Hindlimb muscle (tissue), 1 donor: ENCODE data around the gene CLK4. TPM values are rescaled to one million over a fixed set of nuclear protein-coding genes. Genes with fewer than 3 reads are reported as not detected.

Experiments used
- DNase-seq: peaks from one replicate; pipeline ENCODE4 v3.0.0-alpha.2; 2013
- polyA plus RNA-seq: library from polyadenylated mRNA; unstranded; fragments of 120-200 nt; gene quantifications from one replicate; pipeline ENCODE4 v1.2.1, GENCODE V29; 2013; ENCODE audit not compliant: insufficient read length

The CLK4 gene
- polyA plus RNA-seq, 1 donor, result 35.4 TPM

DNA sequence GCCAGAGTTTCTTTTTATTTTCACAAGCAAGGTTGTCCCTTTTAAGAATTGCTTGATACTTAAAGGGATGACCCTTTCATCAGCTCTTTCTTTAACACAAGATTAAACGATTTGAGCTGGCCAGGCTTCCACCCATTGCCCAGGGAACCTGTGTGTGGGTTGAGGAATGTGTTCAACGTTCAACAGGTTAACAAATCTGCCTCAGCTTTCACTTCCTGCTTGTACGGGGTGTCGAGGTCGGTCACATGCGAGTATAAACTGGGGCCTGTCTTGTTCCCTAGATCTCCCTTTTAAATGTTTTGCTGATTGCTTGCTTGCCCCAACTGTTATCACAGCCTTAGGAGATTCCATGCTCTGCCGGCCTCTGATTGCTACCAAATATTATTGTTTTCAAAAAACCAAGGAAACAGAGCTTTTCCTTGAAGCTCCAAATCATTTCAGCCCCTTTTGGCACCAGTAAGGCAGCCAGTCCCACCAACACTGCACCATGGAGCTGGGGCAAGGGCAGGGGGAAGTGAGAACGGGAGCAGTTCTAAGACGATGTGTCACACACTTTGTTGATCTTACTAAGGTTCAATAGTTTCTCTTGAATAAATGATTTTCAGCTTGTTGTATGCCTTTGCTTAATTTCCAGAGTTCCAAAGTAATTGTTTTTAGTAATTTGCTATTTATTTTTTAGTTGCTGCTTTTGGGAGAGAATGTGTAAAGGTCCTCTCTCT lies 10.7 kb upstream of the CLK4 start:
- no peak for DNase-seq

- no peak for DNase-seq
These were observed 5.4 kb upstream of the CLK4 start for GRCh38 chr5:178632285-178632684.

DNA sequence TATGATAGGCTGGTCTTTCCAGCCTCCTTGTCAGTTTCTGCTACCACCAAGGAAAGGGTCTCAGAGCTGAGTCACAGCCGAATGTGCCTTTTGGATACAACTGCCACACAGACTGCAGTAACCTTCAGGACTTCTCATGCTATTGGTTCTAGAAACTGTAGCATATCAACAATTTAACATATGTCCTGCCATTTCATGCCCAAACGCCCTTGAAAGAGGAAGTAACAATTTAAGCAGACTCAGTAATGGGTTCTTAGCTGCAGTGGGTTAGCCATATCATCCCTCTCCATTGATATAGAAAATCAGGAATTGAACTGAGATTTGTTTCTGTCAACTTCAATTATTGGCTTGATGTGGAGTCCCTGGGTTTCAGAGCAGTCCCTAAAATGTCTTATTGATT lies 4.1 kb upstream of the CLK4 start:
- no peak for DNase-seq

- DNase-seq, result no peak
These were observed 3.7 kb upstream of the CLK4 start for GRCh38 chr5:178630475-178630930.

DNA sequence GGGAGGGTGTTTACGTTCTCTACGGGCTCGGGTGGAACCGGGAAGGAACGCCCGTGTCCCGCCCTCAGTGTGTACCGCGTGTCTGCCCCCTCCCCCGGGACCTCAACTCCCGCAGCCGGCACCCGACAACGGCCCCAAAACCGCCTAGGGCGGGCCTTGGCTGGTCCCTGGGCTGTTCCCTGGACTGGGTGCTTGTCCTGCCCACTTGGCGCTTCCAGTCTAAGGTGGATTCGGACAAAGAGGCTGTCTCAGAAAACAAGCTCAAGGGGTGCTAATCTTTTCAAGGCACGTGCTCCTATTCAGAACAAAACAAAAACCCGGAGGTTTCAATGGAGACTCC lies 379 bp upstream of the CLK4 start:
- DNase-seq, result no peak

DNA sequence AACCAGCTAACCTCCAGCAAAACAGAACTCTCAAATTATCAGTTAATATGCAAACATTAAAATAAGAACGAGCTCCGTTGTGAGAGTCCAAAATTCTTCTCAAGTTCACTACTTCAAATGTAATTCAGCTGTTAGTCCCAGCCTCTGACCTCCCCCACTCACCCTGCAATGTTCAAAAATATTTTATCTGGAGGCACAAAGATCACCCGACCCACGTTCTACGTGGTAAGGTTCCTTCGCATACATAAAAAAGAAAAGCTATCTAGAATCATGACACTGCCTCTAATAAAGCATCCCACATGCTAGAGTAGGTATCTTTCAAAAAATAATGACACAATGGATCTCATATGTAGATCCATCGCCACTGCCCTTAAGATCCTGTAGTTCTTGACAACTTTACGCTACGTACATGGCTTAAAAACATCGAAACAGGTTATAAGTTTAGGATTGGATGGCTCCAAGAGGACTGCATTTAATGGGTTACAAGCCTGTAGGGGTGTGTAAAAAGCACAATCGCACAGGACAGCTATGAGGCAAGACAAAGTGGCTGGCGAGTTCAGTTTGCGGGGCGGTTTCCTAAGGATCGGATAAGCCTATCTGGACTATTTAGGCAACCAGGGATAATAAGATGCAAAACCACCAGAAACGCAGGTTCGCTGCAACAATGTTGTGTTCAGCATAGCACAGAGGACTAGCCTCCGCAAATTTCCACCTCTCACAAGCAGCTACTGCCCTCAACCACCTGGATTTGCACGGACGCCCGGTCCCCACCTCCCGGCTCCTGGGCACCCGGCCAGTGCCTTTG lies 969 bp downstream of the CLK4 start:
- no peak for DNase-seq

GRCh38 chr5:178624631-178625546 lies 2.0 kb downstream of the CLK4 start:
- DNase-seq, result no peak

DNA sequence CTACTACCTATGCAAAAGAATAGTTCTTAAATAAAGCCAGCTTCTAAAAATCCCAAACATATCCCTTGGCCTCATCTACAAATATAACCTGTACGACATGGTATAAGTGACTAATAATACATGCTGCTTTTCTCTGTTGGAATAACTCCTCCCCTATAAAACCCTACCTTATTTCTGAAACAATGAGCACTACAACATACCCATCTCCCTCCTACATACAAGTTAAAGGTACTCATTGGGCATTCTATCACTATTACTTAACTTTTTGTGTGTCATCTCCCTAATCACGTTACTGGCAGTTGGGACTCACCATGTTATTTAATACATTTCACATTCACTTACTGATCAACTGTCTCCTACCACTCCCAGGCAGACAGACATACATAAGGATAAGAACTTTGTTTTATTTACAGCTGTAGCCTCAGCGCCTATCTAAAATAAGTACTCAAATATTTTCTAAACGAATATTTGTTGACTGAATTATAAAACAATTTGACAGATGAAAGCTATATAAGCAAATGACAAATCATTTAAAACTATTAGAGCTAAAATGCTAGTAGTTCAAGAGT lies 4.1 kb downstream of the CLK4 start:
- no peak for DNase-seq

DNA sequence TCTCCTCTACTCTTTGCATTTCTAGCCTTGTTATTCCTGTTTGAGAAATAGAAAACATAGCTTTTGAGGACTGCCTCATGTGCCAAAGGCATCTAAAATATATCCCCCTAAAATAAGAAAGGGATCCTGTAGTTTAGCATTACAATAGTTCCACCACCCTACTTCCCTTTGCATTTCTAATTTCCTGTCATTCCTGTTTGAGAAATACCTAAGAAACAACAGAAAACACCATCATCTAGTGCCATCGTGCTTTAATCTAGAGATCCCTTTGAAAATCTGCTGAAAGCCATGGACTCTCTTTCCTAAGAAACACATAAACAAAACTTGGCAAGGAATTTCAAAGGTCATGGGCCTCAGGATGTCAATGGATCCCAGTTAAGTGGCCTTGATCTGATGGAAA lies 7.5 kb downstream of the CLK4 start:
- DNase-seq, result no peak

DNA sequence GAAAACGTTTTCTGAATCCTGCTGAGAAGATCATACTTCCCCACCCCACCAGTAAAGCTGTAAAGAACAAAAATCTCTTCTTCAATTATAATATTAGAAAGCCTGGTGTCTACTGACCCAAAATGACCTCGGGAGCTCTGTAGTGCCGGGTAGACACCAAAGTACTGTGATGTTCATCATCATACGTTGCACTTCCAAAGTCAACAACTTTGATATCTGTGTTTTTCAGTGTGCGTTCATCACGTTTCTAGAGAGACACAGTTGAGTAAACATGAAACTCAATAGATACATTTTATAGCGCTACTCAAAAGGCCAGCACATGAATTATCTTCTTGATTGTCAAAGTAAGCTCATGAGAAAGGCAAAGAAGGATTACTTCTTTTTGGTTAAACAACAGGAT lies 14.6 kb downstream of the CLK4 start:
- no peak for DNase-seq

DNA sequence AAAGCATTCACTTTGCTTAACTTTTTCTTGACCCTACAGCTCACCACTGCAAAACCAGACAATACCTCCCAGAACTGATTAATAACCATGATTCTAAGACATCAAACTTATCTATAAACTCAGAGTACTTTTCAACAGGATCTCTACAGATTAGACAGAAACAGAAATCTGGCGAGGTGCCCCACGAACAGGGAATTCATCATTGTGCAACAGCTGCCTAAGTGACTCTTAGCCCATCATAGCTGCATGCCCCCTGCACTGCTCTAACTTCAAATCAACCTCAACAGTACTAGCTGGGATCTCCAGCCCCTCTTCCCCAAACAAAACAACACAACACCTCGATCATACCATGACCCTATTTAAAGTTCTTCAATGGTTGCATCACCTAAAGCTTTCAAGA lies 20.6 kb downstream of the CLK4 start:
- no peak for DNase-seq

DNA sequence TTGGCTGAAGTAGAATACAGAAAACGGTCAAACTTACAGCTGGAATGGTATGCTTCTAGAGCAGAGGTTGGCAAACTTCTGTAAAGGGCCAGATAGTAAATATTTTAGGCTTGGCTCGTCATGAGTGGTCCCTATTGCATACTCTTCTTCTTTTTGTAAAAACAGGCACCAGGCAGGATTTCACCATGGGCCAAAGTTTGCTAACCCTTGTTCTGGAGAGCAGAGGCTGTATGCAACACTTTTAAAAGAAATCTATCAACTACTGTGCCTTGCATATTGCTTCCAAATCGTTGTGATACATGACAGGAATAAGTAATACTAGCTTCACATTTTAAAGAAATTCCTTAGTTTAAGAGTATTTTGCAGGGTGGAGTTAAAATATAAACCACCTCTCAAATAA lies 21.1 kb downstream of the CLK4 start:
- DNase-seq, result no peak

DNA sequence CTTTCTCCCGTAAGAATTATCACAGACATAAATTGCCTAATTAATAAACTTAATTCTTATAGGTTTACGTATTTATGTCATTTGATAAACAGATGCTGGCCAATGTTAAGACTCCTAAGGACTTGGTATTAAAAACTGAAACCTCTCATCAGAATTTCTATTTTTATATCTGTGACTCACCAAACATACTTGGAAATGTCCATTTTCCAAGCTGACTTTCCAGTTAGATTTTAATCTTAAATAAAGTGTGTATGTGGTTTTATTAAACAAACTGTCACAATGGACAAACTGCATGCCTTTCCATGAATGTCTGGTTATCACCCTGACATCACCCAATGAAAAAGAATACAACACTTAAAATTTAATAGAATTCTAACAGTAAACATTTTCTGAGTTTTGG lies 24.1 kb downstream of the CLK4 start:
- no peak for DNase-seq

DNA sequence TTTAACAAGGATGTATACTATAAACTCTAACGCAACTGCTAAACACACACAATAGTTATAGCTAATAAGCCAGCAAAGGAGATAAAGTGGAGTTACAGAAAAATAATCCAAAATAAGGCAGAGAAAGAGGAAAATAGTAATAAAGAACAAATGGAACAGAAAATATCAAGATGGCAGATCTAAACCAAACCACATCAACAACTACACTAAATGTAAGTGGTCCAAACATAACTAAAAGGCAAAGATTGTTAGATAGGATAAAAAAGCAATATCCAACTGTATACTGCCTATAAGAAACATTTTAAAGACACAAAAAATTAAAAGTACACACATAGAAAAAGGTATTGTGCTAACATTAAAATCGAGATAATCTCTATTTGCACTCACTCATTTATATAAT lies 31.1 kb downstream of the CLK4 start:
- DNase-seq, result no peak

DNA sequence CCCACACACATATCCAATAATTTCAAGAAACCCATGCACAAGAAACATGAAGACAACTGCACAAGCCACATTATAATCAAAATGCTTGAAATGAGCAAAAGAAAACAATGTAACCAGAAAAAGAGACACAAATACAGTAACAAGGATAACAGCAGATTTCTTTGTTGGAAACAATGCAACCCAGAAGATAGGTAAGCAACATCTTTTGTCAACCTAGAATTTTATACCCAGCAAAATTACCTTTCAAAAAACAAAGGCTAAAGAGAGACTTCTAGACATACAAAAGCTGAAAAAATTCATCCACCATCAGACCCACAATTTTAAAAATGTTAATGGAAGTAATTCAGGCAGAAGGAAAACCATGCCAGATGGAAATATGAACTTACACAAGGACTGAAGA lies 31.7 kb downstream of the CLK4 start:
- DNase-seq, result no peak

DNA sequence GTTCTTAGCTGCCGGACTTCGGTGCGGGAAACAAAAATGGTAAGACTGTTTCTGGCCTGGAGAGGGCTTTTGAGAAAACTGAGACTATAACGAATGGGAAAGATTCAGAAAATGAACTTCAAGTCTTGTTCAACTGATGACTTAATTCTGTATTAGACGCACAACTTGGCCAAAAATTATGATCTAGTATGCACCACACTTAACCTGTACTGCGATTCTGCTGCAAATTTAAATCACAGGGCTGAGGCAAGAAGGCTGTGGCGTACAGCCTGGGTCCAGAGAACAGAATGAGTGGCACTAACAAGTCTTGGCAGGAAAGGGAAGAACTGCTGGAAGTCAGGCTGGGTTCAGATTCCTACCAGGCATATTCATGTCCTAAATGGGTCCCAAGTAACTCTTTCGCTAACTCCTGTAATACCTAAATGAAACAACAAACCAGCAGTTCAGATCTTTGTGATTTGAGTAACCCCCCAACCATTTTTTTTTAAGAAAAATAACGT lies 35.9 kb downstream of the CLK4 start:
- no peak for DNase-seq

GRCh38 chr5:178590141-178590923 lies 36.5 kb downstream of the CLK4 start, which contains the start of gene COL23A1:
TSS of gene COL23A1 (minus strand) at chr5:178590393.
- DNase-seq, result peak; percentile 67

DNA sequence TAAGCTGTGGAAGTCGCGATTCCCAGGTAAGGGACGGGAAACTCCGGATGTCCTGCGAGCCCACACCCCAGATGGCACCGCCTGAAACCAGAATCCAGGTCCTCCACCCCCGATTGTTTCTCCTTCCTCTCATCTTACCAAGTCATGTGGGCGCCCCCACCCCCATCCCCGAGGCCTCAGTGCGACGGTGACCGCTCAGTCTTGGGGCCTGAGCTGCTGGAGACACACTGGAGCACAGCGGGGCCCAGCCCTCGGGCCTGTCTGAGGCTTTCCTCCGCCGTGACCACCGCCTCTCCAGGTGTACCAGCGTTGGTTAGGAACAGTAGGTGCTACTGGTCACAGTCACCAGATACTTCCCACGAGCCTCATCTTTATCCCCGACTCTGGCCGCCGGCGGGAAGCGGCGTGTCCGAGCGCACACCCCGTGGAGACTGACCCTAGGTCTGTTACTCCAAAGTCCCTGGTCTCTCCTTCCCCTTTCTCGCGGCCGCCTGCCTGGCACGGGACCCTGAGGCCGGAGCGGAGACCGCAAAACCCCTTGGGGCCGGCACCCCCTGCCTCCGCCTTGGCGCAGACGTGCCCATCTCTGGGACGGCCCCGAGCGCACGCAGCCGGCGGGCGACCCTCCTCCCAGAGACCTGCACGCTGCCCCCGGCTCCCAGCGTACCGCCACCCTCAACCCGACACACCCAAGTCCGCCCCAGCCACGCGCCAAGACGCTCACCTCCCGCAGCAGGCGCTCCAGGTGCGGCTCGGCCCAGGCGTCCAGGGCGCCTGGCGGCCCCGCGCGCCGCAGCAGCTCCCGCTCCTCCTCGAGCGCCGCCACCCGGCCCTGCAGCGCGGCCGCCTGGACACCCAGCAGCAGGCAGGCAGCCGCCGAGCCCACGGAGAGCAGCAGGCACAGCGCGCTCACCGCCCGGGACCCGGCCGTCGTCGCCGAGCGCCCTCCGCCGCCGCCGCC lies 37.4 kb downstream of the CLK4 start:
- DNase-seq, result no peak

GRCh38 chr5:178588769-178589168 lies 38.1 kb downstream of the CLK4 start:
- DNase-seq, result no peak
